Neural progenitor cell (in vitro differentiated cells): ENCODE measurements around the gene CAMKK1. TPM values are rescaled to one million over a fixed set of nuclear protein-coding genes. Genes with fewer than 3 reads are reported as not detected.

Experiments used
- DNase-seq: peaks from one replicate; pipeline ENCODE4 v3.0.0-alpha.2; 2016; ENCODE audit warnings: low spot score
- H2AFZ ChIP-seq: fragments of 200-600 bp; sonication (generic); replicated peaks from 2 replicates; pipeline ENCODE4 v1.6.1; 2016; ENCODE audit warnings: antibody characterized with exemption
- H3F3A ChIP-seq: fragments of 200-600 bp; sonication (generic); 2 replicates; pipeline ENCODE4 v1.6.1; 2016; ENCODE audit warnings: antibody characterized with exemption, low read depth
- H3K27ac ChIP-seq: fragments of 200-600 bp; sonication (generic); 2 replicates; pipeline ENCODE4 v1.5.1; 2016; ENCODE audit warnings: mild to moderate bottlenecking
- H3K27me3 ChIP-seq: fragments of 200-600 bp; sonication (generic); 2 replicates; pipeline ENCODE4 v1.6.1; 2016; ENCODE audit warnings: mild to moderate bottlenecking, moderate library complexity
- H3K36me3 ChIP-seq: fragments of 200-600 bp; sonication (generic); 2 replicates; pipeline ENCODE4 v1.5.1; 2016
- H3K4me1 ChIP-seq: fragments of 200-600 bp; sonication (generic); 2 replicates; pipeline ENCODE4 v1.6.1; 2016; ENCODE audit warnings: mixed run types
- H3K4me2 ChIP-seq: fragments of 200-600 bp; sonication (generic); 2 replicates; pipeline ENCODE4 v1.6.1; 2016
- H3K4me3 ChIP-seq: fragments of 200-600 bp; sonication (generic); 2 replicates; pipeline ENCODE4 v1.5.1; 2016
- H3K79me2 ChIP-seq: fragments of 200-600 bp; sonication (generic); 2 replicates; pipeline ENCODE4 v1.6.1; 2016; ENCODE audit warnings: low read depth
- H3K9ac ChIP-seq: fragments of 200-600 bp; sonication (generic); 2 replicates; pipeline ENCODE4 v1.6.1; 2016
- H3K9me3 ChIP-seq: fragments of 200-600 bp; sonication (generic); 2 replicates; pipeline ENCODE4 v1.5.1; 2016; ENCODE audit warnings: low read depth
- H4K20me1 ChIP-seq: fragments of 200-600 bp; sonication (generic); 2 replicates; pipeline ENCODE4 v1.6.1; 2016; ENCODE audit warnings: low read depth
- H3K27ac Mint-ChIP-seq: 3 replicates; pipeline ENCODE4 v1.8.0; 2021; ENCODE audit warnings: mixed read lengths
- H3K27me3 Mint-ChIP-seq: 2 replicates; pipeline ENCODE4 v1.8.0; 2022; ENCODE audit warnings: low read depth, mild to moderate bottlenecking, inconsistent platforms, moderate library complexity, mixed read lengths; ENCODE audit not compliant: insufficient read depth
- H3K36me3 Mint-ChIP-seq: 3 replicates; pipeline ENCODE4 v1.8.0; 2021; ENCODE audit warnings: mixed read lengths
- H3K4me1 Mint-ChIP-seq: 3 replicates; pipeline ENCODE4 v1.8.0; 2021; ENCODE audit warnings: mixed read lengths
- H3K4me3 Mint-ChIP-seq: 3 replicates; pipeline ENCODE4 v1.8.0; 2021; ENCODE audit warnings: mild to moderate bottlenecking, moderate library complexity, mixed read lengths
- H3K9me3 Mint-ChIP-seq: 3 replicates; pipeline ENCODE4 v1.8.0; 2020; ENCODE audit warnings: mixed read lengths
- EZH2 ChIP-seq: fragments of 200-600 bp; sonication (generic); IDR thresholded peaks from 2 replicates; pipeline ENCODE4 v1.6.1; 2017; ENCODE audit warnings: antibody characterized with exemption, mild to moderate bottlenecking, moderate library complexity
- EZH2phosphoT487 ChIP-seq: fragments of 200-600 bp; sonication (generic); IDR thresholded peaks from 2 replicates; pipeline ENCODE4 v1.6.1; 2017; ENCODE audit warnings: antibody characterized with exemption
- total RNA-seq: library from RNA; depleted of rRNA; stranded (reverse); fragments of >200 nt; gene quantifications from 2 replicates; pipeline ENCODE4 v1.2.3, GENCODE V29; 2015; ENCODE audit warnings: low replicate concordance
- TF ChIP-seq, protein P1 (sequence below): fragments of 200-600 bp; sonication (generic); IDR thresholded peaks from 2 replicates; pipeline ENCODE4 v1.5.1; 2017; ENCODE audit warnings: antibody characterized with exemption, mild to moderate bottlenecking

The CAMKK1 gene
- total RNA-seq, 1 donor from 2014 or later: 2.9 TPM

DNA sequence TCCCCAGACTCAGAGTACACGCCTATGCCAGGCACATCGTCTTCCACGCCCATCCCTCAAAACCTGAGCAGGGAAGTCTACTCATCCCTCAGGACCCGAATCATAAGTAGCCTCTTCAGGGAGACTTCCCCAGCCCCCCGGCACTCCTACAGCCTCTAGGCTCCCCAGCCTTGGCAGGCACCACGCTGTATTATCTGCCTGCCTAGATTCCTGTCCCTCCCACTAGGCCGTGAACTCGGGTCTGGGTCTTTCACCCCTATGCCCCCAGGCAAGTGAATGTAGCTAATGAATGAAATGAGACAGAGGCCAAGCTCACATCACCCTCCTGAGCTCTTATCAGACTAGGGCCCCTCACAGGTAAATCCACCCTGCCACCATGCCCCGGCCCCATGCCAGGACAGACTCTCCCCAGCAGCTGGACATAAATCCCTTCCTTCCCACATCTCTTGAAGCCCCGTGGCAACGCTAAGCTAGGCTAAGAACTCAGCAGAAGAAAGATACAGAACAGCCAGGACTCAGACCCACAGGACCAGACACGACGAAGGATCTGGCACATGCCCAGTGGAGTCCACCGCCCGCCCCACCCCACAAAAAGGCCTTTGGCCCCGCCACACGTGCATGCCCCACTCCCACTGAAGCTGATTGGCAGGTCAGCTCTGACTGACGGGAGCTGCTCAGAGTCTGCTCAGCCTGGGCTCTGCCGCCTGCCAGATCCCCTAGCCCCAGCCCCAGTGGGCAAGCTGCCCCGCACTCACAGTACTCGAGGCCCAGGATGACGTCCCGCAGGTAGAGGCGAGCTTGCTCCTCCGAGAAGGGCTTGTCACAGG lies 13.0 kb downstream of the CAMKK1 start:
- Histone ChIP-seq H3K27me3 (no peaks in the 10 kb centered on the region), H3K4me2 (peak overlapping the region; percentile 39), H2AFZ (no peak overlapping the region), H3K9ac (no peak overlapping the region), H3K9me3 (no peaks in the 10 kb centered on the region), H3F3A (peaks cover 11% of the 10 kb centered on the region), H3K79me2 (no peaks in the 10 kb centered on the region), H3K36me3 (no peaks in the 10 kb centered on the region), H3K4me3 (no peak overlapping the region), H3K4me1 (peaks cover 16% of the 10 kb centered on the region), H4K20me1 (peaks cover 4% of the 10 kb centered on the region), H3K27ac (no peak overlapping the region)
- Mint-ChIP-seq H3K4me3 (peak overlapping the region; percentile 67), H3K4me1 (peaks cover 29% of the 10 kb centered on the region), H3K27ac (peak overlapping the region; percentile 95), H3K27me3 (peaks cover 4% of the 10 kb centered on the region), H3K36me3 (no peaks in the 10 kb centered on the region), H3K9me3 (no peaks in the 10 kb centered on the region)
- peak; percentile 27 for DNase-seq
- TF ChIP-seq EZH2: no peak
- no peak for TF ChIP-seq EZH2phosphoT487
- TF ChIP-seq, protein P1, sequence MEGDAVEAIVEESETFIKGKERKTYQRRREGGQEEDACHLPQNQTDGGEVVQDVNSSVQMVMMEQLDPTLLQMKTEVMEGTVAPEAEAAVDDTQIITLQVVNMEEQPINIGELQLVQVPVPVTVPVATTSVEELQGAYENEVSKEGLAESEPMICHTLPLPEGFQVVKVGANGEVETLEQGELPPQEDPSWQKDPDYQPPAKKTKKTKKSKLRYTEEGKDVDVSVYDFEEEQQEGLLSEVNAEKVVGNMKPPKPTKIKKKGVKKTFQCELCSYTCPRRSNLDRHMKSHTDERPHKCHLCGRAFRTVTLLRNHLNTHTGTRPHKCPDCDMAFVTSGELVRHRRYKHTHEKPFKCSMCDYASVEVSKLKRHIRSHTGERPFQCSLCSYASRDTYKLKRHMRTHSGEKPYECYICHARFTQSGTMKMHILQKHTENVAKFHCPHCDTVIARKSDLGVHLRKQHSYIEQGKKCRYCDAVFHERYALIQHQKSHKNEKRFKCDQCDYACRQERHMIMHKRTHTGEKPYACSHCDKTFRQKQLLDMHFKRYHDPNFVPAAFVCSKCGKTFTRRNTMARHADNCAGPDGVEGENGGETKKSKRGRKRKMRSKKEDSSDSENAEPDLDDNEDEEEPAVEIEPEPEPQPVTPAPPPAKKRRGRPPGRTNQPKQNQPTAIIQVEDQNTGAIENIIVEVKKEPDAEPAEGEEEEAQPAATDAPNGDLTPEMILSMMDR: no peak

DNA sequence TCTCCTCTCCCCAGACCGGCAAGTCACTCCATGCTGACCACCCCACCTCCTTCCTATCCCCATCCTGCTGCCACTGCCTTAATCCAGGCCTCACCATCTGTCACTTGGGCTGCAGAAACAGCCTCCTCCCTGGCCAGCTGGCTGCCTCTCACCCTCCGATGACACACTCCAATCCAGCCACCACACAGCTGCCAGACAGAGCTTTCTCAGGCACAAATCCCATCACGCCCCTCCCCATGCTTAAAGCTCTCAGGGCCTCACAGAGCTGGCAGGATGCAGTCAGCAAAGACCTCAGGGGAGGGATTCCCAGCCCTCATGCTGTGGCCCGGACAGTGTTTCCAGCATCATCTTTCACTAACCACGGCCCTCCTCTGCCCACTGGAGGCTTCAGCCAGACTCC lies 13.7 kb downstream of the CAMKK1 start:
- H3K9me3 Mint-ChIP-seq: no peaks in the 10 kb centered on the region
- H3K4me2 ChIP-seq: peak overlapping the region; percentile 39
- TF ChIP-seq, protein P1: no peak
- TF ChIP-seq EZH2phosphoT487 (no peak), EZH2 (no peak)
- no peaks in the 10 kb centered on the region for H3K27me3 ChIP-seq
- peaks cover 11% of the 10 kb centered on the region for H3F3A ChIP-seq
- H3K9me3 ChIP-seq: no peaks in the 10 kb centered on the region
- H3K27ac ChIP-seq: no peak overlapping the region
- no peak overlapping the region for H3K4me3 ChIP-seq
- DNase-seq: peak; percentile 89
- no peaks in the 10 kb centered on the region for H3K36me3 ChIP-seq
- H3K9ac ChIP-seq: no peak overlapping the region
- peaks cover 16% of the 10 kb centered on the region for H3K4me1 ChIP-seq
- no peak overlapping the region for H2AFZ ChIP-seq
- peaks cover 4% of the 10 kb centered on the region for H4K20me1 ChIP-seq
- H3K4me3 Mint-ChIP-seq: peak overlapping the region; percentile 42
- peaks cover 4% of the 10 kb centered on the region for H3K27me3 Mint-ChIP-seq
- H3K27ac Mint-ChIP-seq: peak overlapping the region; percentile 77
- H3K4me1 Mint-ChIP-seq: peaks cover 29% of the 10 kb centered on the region
- no peaks in the 10 kb centered on the region for H3K36me3 Mint-ChIP-seq
- no peaks in the 10 kb centered on the region for H3K79me2 ChIP-seq

DNA sequence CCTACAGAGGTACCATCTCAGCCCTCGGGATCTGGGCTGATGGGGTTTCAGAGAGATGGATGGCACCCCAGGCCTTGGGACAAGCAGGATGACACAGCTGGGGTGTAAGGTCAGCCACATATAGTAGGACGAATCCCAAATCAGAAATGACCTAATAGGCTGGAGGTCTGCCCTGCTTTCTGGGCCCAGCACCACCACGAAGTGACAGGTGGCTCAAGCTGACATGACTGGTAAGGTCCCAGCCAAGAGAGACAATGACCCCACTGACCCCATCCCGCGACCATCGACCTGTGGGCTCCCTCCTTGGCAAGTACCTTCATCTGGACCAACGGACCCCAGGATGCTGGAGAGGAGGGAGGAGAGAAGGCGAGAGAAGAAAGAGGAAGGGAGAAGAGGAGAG lies 15.6 kb downstream of the CAMKK1 start:
- Histone ChIP-seq H3K4me1 (peaks cover 16% of the 10 kb centered on the region), H3K79me2 (no peaks in the 10 kb centered on the region), H4K20me1 (peaks cover 4% of the 10 kb centered on the region), H3K27me3 (no peaks in the 10 kb centered on the region), H3F3A (peaks cover 11% of the 10 kb centered on the region), H3K4me3 (no peak overlapping the region), H3K27ac (no peak overlapping the region), H3K36me3 (no peaks in the 10 kb centered on the region), H3K4me2 (no peak overlapping the region), H2AFZ (no peak overlapping the region), H3K9ac (no peak overlapping the region), H3K9me3 (no peaks in the 10 kb centered on the region)
- Mint-ChIP-seq H3K4me1 (peaks cover 29% of the 10 kb centered on the region), H3K27ac (no peak overlapping the region), H3K4me3 (no peak overlapping the region), H3K36me3 (peaks cover 4% of the 10 kb centered on the region), H3K27me3 (peaks cover 4% of the 10 kb centered on the region), H3K9me3 (no peaks in the 10 kb centered on the region)
- no peak for DNase-seq
- TF ChIP-seq EZH2phosphoT487: no peak
- TF ChIP-seq, protein P1: no peak
